IMR-90 (cell line): Measurements from ENCODE around the gene CHMP1B. TPM values are rescaled to one million over a fixed set of nuclear protein-coding genes. Genes with fewer than 3 reads are reported as not detected.

ENCODE experiments used
- ATAC-seq: fragments of 200-7000 bp; cut with Tn5 transposase; 2 replicates; pipeline ENCODE4 v1.9.1; 2020; ENCODE audit warnings: low read depth, mild to moderate bottlenecking, moderate library complexity
- BruUV-seq: library from RNA; stranded (reverse); fragments of 400-500 nt; replicated peaks from 2 replicates; lab custom pipeline; 2021; lab: Mats Ljungman, UMichigan
- CTCF ChIA-PET: fragments of 300-600 bp; formaldehyde crosslinking; extraction: SDS; loops from one replicate; lab custom pipeline; 2021; ENCODE audit warnings: antibody characterized with exemption; lab: Yijun Ruan, JAX
- POLR2A ChIA-PET: fragments of 300-600 bp; sonication (Branson Sonifier 250); formaldehyde crosslinking; loops from one replicate; lab custom pipeline; 2022; ENCODE audit warnings: antibody characterized with exemption; ENCODE audit not compliant: unreplicated experiment; lab: Charles Lee
- DNase-seq: peaks from one replicate; pipeline ENCODE4 v3.0.0; 2013
- H2AFZ ChIP-seq: replicated peaks from 2 replicates; pipeline ENCODE3; 2013; ENCODE audit warnings: low read length, mild to moderate bottlenecking; ENCODE audit not compliant: poor library complexity
- H2AK5ac ChIP-seq: 2 replicates; pipeline ENCODE4 v1.6.1; 2013; ENCODE audit warnings: low read depth, low read length, inconsistent platforms
- H2AK9ac ChIP-seq: replicated peaks from 2 replicates; pipeline ENCODE3; 2013; ENCODE audit warnings: mild to moderate bottlenecking, low read depth, low read length, moderate library complexity; ENCODE audit not compliant: poor library complexity
- H2BK120ac ChIP-seq: 2 replicates; pipeline ENCODE4 v1.6.1; 2013; ENCODE audit warnings: low read depth, low read length, inconsistent platforms
- H2BK15ac ChIP-seq: 3 replicates; pipeline ENCODE4 v1.6.1; 2013; ENCODE audit warnings: low read depth, low read length, inconsistent platforms
- H2BK20ac ChIP-seq: 2 replicates; pipeline ENCODE4 v1.6.1; 2013; ENCODE audit warnings: low read depth, mild to moderate bottlenecking, inconsistent platforms, low read length, moderate library complexity
- H2BK5ac ChIP-seq: 2 replicates; pipeline ENCODE4 v1.6.1; 2013; ENCODE audit warnings: mild to moderate bottlenecking, low read depth, low read length, inconsistent platforms; ENCODE audit not compliant: poor library complexity, severe bottlenecking
- H3K14ac ChIP-seq: replicated peaks from 2 replicates; pipeline ENCODE4 v1.6.1; 2013; ENCODE audit warnings: low read depth, low read length, inconsistent platforms
- H3K18ac ChIP-seq: 2 replicates; pipeline ENCODE4 v1.6.1; 2013; ENCODE audit warnings: low read depth, low read length, control low read depth
- H3K23ac ChIP-seq: 2 replicates; pipeline ENCODE4 v1.6.1; 2013; ENCODE audit warnings: low read depth, low read length, inconsistent platforms
- H3K27ac ChIP-seq: 2 replicates; pipeline ENCODE4 v1.5.1; 2013; ENCODE audit warnings: mild to moderate bottlenecking, control low read depth, low read length; ENCODE audit not compliant: insufficient read depth
- H3K27me3 ChIP-seq: 2 replicates; pipeline ENCODE4 v1.6.1; 2013; ENCODE audit warnings: low read length; ENCODE audit not compliant: control insufficient read depth, insufficient read depth
- H3K36me3 ChIP-seq: 2 replicates; pipeline ENCODE4 v1.6.1; 2013; ENCODE audit warnings: low read length, mixed read lengths; ENCODE audit not compliant: control insufficient read depth, insufficient read depth
- H3K4ac ChIP-seq: 2 replicates; pipeline ENCODE4 v1.6.1; 2013; ENCODE audit warnings: low read depth, low read length, inconsistent platforms
- H3K4me1 ChIP-seq: 2 replicates; pipeline ENCODE4 v1.6.1; 2013; ENCODE audit warnings: low read length, mixed read lengths; ENCODE audit not compliant: control insufficient read depth, insufficient read depth
- H3K4me2 ChIP-seq: 2 replicates; pipeline ENCODE4 v1.6.1; 2013; ENCODE audit warnings: low read depth, mild to moderate bottlenecking, control low read depth, low read length, moderate library complexity
- H3K4me3 ChIP-seq: 2 replicates; pipeline ENCODE4 v1.5.1; 2013; ENCODE audit warnings: low read depth, mild to moderate bottlenecking, control low read depth, low read length, moderate library complexity; ENCODE audit not compliant: insufficient read depth
- H3K56ac ChIP-seq: 2 replicates; pipeline ENCODE4 v1.6.1; 2013; ENCODE audit warnings: low read length, inconsistent platforms; ENCODE audit not compliant: insufficient read depth; ENCODE audit errors: extremely low read depth
- H3K79me1 ChIP-seq, 2 experiments: 2 replicates each; pipeline ENCODE4 v1.6.1; 2013; ENCODE audit warnings: low read length in 2 of 2, inconsistent platforms in 1 of 2, low read depth in 1 of 2
- H3K9ac ChIP-seq: 2 replicates; pipeline ENCODE4 v1.6.1; 2013; ENCODE audit warnings: low read depth, low read length, control low read depth
- H3K9me1 ChIP-seq: 2 replicates; pipeline ENCODE4 v1.6.1; 2013; ENCODE audit warnings: low read length, inconsistent platforms; ENCODE audit not compliant: insufficient read depth
- H3K9me3 ChIP-seq: 2 replicates; pipeline ENCODE4 v1.6.1; 2013; ENCODE audit warnings: low read length; ENCODE audit not compliant: control insufficient read depth, insufficient read depth
- H4K20me1 ChIP-seq: 2 replicates; pipeline ENCODE4 v1.6.1; 2013; ENCODE audit warnings: low read length, inconsistent platforms; ENCODE audit not compliant: insufficient read depth
- H4K5ac ChIP-seq: 2 replicates; pipeline ENCODE4 v1.6.1; 2013; ENCODE audit warnings: mild to moderate bottlenecking, low read depth, low read length, control low read depth
- H4K8ac ChIP-seq, 2 experiments: 2 replicates each; pipeline ENCODE4 v1.6.1; 2013; ENCODE audit warnings: low read depth in 2 of 2, low read length in 2 of 2, control low read depth in 1 of 2, inconsistent platforms in 1 of 2
- H4K91ac ChIP-seq: 2 replicates; pipeline ENCODE4 v1.6.1; 2013; ENCODE audit warnings: low read depth, low read length, inconsistent platforms; ENCODE audit not compliant: insufficient read depth
- BHLHE40 ChIP-seq: fragments of 150-350 bp; IDR thresholded peaks from 2 replicates; pipeline ENCODE4 v1.6.1; 2016; ENCODE audit warnings: mild to moderate bottlenecking, low read depth, low read length
- CHD1 ChIP-seq: IDR thresholded peaks from 2 replicates; pipeline ENCODE4 v1.6.1; 2012; ENCODE audit warnings: low read depth, low read length, improper control_type of control experiment
- CTCF ChIP-seq: conservative IDR thresholded peaks from 2 replicates; pipeline ENCODE4 v1.5.1; 2012; ENCODE audit warnings: mild to moderate bottlenecking, low read depth, low read length, improper control_type of control experiment
- ELK1 ChIP-seq: fragments of 150-350 bp; IDR thresholded peaks from 2 replicates; pipeline ENCODE4 v1.6.1; 2016; ENCODE audit warnings: low read depth, mild to moderate bottlenecking, low read length, moderate library complexity, borderline replicate concordance
- FOS ChIP-seq: fragments of 150-350 bp; IDR thresholded peaks from 2 replicates; pipeline ENCODE4 v1.6.1; 2016; ENCODE audit warnings: low read depth, low read length
- RAD21 ChIP-seq: IDR thresholded peaks from 2 replicates; pipeline ENCODE4 v1.6.1; 2012; ENCODE audit warnings: low read length, improper control_type of control experiment
- WGBS, 2 experiments: methylation state at CpG; one replicate each; pipeline versions ENCODE4 v1.1.5 to v1.1.7; 2013; ENCODE audit warnings: missing lambda C conversion rate in 2 of 2; ENCODE audit not compliant: insufficient read length in 1 of 2; ENCODE audit errors: extremely low coverage in 2 of 2; 5-methylcytosine and 5-hydroxymethylcytosine counted together
- dilution Hi-C: fragments of 300-500 bp; cut with HindIII; formaldehyde crosslinking; loops from one replicate; pipeline ENCODE4 v1.14.3; 2018; ENCODE audit warnings: low sequenced_read_pairs; ENCODE audit not compliant: unreplicated experiment
- in situ Hi-C: fragments of 300-500 bp; cut with MboI; formaldehyde crosslinking; loops from 3 replicates; pipeline ENCODE4 v1.14.3; 2019; ENCODE audit warnings: low sequenced_read_pairs, inconsistent platforms, mixed read lengths
- intact Hi-C: fragments of 100-400 bp; cut with micrococcal nuclease; formaldehyde crosslinking; loops from 2 replicates; pipeline ENCODE4 v1.10.0; 2022
- polyA plus RNA-seq, 3 experiments: library from polyadenylated mRNA; depleted of rRNA; stranded (reverse); fragments of >200 nt; gene quantifications; 2 replicates each; pipeline ENCODE4 v1.2.3, GENCODE V29; 2012; ENCODE audit warnings: low replicate concordance in 1 of 3
- total RNA-seq: library from RNA; depleted of rRNA; stranded (reverse); fragments of >200 nt; gene quantifications from 2 replicates; pipeline ENCODE4 v1.2.3, GENCODE V29; 2012

CHMP1B gene
- total and polyA plus RNA-seq, 2 of the 4 experiments (the other 2 are of a cell fraction), result 21.1 to 39.4 TPM

GRCh38 chr18:11880586-11881304 lies 29.5 kb downstream of the CHMP1B start:
- dilution Hi-C loops (no loop called here), intact Hi-C loops (no loop called here), in situ Hi-C loops (no loop called here)
- Histone ChIP-seq H3K27ac (no peak overlapping the region), H3K4me1 (no peaks in the 10 kb centered on the region), H3K4ac (no peak overlapping the region), H3K14ac (no peak overlapping the region), H2BK120ac (no peak overlapping the region), H3K23ac (no peak overlapping the region), H3K36me3 (peaks cover 13% of the 10 kb centered on the region), H3K27me3 (no peaks in the 10 kb centered on the region), H2AFZ (peak overlapping the region; percentile 64), H4K91ac (no peak overlapping the region), H2AK9ac (no peak overlapping the region), H2AK5ac (no peak overlapping the region), H3K9me3 (no peaks in the 10 kb centered on the region), H3K9ac (no peak overlapping the region), H4K5ac (no peak overlapping the region), H2BK15ac (no peak overlapping the region), H3K18ac (no peak overlapping the region), H3K4me2 (no peak overlapping the region), H2BK20ac (no peak overlapping the region), H3K56ac (no peak overlapping the region), H3K9me1 (peaks cover 7% of the 10 kb centered on the region; the same call in 1 of the 2 replicates), H4K8ac (no peak overlapping the region), H2BK5ac (no peak overlapping the region), H3K4me3 (no peak overlapping the region), H3K79me1 (no peaks in the 10 kb centered on the region), H4K20me1 (no peaks in the 10 kb centered on the region)
- ChIA-PET POLR2A (no interaction called here), CTCF (no interaction called here)
- DNase-seq, result no peak
- TF ChIP-seq FOS (no peak), CTCF (no peak), BHLHE40 (no peak), RAD21 (no peak), ELK1 (no peak), CHD1 (no peak)
- BruUV-seq, result no TSS peak
- no peak for ATAC-seq
- 95% methylated on average over 9 of the region's 30 CpGs; no CpG with 5 or more reads in 1 of the 2 experiments for WGBS, 2 experiments
